ENCODE measurements around the gene DGCR2.

- no peak for TF ChIP-seq POLR2A (IDR thresholded peaks at IDR 0.05)
- no peak for TF ChIP-seq CTCF (IDR thresholded peaks at IDR 0.05)
These were observed 84.1 kb downstream of the DGCR2 start for GRCh38 chr22:19038164-19038546.

All from esophagus squamous epithelium (tissue), 4 donors.